Measurements from ENCODE around the gene SPARCL1.
"Not testable (repeated sequence)": the region's sequence is repeated elsewhere in the genome, so short reads cannot be mapped to it uniquely, and the experiment has no call there.

Gene SPARCL1

GRCh38 chr4:87442889-87443288 is 86.3 kb downstream of the SPARCL1 start:
- DNase-seq (ENCODE audit: low spot score) = peak; percentile 6

- no peak for DNase-seq (ENCODE audit: low spot score)
These were observed 95.8 kb downstream of the SPARCL1 start for GRCh38 chr4:87433342-87433741.

GRCh38 chr4:87430038-87430437 is 99.1 kb downstream of the SPARCL1 start:
- DNase-seq (ENCODE audit: low spot score) = no peak

GRCh38 chr4:87428979-87429378 is 100.2 kb downstream of the SPARCL1 start:
- DNase-seq (ENCODE audit: low spot score) = no peak

- no peak for DNase-seq (ENCODE audit: low spot score)
These were observed 101.7 kb downstream of the SPARCL1 start for GRCh38 chr4:87427518-87427868.

- DNase-seq (ENCODE audit: low spot score) = no peak
These were observed 102.2 kb downstream of the SPARCL1 start for GRCh38 chr4:87426865-87427517.

GRCh38 chr4:87425711-87426110 is 103.5 kb downstream of the SPARCL1 start:
- DNase-seq (ENCODE audit: low spot score) = no peak

- DNase-seq (ENCODE audit: low spot score) = not testable (repeated sequence)
These were observed 105.1 kb downstream of the SPARCL1 start for GRCh38 chr4:87424099-87424543.

Data from SW480 (cell line).